OCI-M1 (cell line): ENCODE data around the gene M6PR.
A peak's percentile ranks its signal among the peaks of the same experiment; 100 is the strongest.

Experiments
- DNase-seq: peaks from one replicate; lab custom pipeline; 2025; lab: John Stamatoyannopoulos, UW

M6PR gene

GRCh38 chr12:8949342-8950220, at the start of gene M6PR:
TSS of gene M6PR (minus strand) at chr12:8949645. CDS start at chr12:8946404, 3,241 bp downstream.
- peak; percentile 100 for DNase-seq

- DNase-seq, result peak; percentile 82
Measured at GRCh38 chr12:8996682-8997405, 47.4 kb upstream of the M6PR start.

DNA sequence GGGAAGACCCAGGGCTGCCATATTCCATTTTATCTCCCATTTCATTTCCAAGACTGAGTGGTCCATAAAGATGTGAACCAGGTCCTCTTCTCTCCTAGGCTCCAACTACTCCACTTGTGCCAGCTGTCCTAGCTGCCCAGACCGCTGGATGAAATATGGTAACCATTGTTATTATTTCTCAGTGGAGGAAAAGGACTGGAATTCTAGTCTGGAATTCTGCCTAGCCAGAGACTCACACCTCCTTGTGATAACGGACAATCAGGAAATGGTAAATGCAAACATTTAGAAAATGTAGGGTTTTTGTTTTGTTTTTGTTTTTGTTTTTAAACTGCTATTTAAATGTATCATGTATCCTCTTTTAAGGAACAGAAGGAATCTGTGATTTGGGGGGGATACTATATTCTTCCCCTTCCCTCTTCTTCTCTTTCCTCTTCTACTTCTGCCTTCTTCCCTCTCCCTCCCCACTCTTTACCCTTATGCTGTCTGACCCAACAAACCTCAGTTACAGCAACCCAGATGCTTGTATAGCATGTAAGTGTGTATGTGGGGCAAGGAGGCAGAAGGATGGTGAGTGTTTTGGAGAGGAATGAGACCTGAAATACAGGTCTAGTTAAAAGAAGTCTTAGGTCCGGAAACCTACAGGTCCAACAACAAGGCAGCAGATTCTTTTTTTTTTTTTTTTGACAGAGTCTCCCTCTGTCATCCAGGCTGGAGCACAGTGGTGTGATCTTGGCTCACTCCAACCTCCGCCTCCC, 45.8 kb upstream of the M6PR start:
- no peak for DNase-seq

GRCh38 chr12:8993827-8994226, 44.4 kb upstream of the M6PR start:
- no peak for DNase-seq

GRCh38 chr12:8991371-8992345, 42.2 kb upstream of the M6PR start:
- DNase-seq, result peak; percentile 72

GRCh38 chr12:8989413-8989812, 40.0 kb upstream of the M6PR start, which contains the start of gene KLRG1:
TSS of gene KLRG1 (plus strand) at chr12:8989546. CDS start at chr12:8989636, 90 bp downstream.
- DNase-seq, result peak; percentile 35

GRCh38 chr12:8987685-8988084, 38.2 kb upstream of the M6PR start:
- DNase-seq, result no peak

- DNase-seq, result peak; percentile 60
Measured at GRCh38 chr12:8987163-8987562, 37.7 kb upstream of the M6PR start.

- DNase-seq, result peak; percentile 51
Measured at GRCh38 chr12:8985213-8985754, 35.8 kb upstream of the M6PR start.

DNA sequence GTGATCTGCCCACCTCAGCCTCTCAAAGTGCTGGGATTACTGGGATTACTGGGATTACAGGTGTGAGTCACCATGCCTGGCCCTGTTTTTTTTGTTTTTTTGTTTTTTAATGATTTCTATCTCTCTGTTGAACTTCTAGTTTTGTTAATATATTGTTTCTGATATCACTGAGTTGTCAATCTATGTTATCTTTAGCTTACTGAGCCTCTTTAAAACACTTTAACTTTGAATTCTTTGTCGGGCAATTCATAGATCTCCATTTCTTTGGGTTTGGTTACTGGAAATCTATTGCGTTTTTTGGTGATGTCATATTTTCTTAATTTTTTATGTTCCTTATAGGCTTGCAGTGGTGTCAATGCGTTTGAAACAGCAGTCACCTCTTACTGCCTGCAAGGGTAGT, 30.7 kb upstream of the M6PR start:
- DNase-seq, result no peak

DNA sequence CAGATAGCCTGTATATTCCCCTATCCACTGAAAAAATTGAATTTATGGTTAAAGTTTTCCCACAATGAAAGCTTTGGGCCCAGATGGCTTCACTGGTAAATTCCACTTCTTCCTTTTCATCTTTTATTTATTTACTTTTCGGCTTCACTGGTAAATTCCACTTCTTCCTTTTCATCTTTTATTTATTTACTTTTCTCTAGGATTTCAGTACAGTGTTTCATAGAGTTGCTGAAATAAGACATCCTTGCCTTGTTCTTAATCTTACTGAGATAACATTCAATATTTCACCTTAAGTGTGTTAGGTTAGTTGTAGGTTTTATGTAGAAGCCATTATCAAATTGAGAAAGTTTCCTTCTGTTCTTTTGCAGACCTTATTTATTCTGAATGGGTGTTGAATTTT, 21.0 kb upstream of the M6PR start:
- DNase-seq, result no peak

GRCh38 chr12:8969861-8970411, 20.5 kb upstream of the M6PR start:
- DNase-seq, result no peak

GRCh38 chr12:8968761-8969160, 19.3 kb upstream of the M6PR start:
- DNase-seq, result no peak

DNA sequence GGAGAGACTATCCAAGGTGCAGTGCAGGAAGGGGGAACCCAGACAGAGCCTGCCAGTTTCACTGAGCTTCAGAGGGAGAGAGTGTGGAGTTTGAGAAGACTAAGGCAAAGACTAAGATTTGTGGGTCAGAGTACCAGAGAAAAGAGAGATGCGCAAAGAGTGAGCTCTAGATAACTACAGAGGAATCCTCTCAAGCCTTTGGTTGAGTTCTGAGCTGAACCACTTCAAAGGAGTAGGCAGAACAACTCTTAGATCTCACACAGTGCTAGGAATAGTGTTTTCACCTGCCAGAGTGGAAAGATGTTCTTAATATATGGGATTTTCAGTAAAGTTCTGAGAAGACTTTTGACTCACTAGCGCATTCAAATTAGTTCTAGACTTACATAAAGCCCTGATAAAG, 10.7 kb upstream of the M6PR start:
- no peak for DNase-seq

GRCh38 chr12:8958066-8958465, 8.6 kb upstream of the M6PR start:
- peak; percentile 28 for DNase-seq

- no peak for DNase-seq
Measured at GRCh38 chr12:8957561-8957960, 8.1 kb upstream of the M6PR start.

- no peak for DNase-seq
Measured at GRCh38 chr12:8956772-8957171, 7.3 kb upstream of the M6PR start.

DNA sequence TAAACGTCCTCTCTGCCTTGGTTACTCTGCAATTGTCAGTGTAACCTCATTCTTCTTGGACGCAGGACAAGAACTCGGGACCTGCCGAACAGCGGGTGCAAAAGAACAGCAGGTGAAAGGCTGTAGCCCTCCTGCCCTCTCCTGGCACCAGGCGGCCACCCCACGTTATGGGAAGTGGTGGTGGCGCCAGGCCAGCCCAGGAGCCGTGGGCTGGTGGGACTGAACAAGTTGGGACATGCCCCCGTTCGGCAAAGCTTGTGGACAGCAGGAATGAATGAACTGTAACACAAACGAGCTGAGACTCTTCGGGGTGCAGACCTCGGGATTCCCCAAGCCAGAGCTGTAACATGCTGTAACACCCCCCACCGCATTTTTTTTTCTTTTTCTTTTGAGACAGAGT, 6.6 kb upstream of the M6PR start:
- no peak for DNase-seq

DNA sequence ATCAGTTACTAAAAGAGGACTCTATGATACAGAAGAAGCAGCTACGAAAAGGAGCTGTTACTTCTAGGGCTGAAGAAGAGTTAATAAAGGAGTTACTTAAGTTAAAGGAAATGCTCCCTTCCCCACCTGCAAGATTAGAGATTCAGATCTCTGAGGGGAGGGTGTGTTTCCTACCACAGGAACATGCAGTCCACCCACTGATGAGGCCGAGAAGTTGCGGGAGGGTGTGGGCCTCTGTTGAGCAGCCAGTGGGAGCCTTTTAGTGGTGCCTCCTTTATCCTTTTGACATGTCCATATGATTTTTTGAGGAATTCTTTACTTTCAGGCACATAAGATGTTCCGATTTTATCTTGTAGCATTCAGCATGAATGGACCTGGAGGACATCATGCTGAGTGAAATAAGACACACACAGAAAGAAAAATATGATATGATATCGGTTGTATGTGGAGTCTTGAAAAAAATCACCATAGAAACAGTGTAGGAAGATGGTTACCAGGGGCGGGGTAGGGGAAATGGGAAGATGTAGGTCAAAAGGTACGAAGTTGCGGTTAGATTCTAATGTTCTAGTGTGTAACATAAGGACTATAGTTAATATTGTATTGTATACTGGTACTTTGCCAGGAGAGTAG, 4.4 kb upstream of the M6PR start:
- DNase-seq, result no peak

DNA sequence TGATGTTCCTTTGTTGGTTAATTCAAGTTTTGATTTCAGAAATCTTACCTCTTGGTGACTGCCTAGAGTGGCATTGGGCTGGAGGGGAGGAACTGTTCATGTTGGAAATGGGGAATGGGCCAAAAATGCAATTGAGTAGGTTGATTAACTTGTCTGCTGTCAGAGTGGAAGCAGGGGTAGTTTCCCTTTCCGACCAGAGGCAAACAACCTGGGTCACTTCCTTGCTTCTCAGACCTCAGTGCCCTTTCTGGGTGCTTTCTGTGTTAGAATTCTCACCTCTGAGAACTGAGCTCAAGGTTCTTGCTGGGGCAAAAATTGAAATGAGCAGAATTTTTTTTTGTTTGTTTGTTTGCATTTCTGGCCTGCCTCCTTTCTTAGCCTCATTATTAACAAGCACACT, 2.3 kb upstream of the M6PR start:
- no peak for DNase-seq
